Measurements from ENCODE around the gene ARID3C.

ARID3C gene

DNA sequence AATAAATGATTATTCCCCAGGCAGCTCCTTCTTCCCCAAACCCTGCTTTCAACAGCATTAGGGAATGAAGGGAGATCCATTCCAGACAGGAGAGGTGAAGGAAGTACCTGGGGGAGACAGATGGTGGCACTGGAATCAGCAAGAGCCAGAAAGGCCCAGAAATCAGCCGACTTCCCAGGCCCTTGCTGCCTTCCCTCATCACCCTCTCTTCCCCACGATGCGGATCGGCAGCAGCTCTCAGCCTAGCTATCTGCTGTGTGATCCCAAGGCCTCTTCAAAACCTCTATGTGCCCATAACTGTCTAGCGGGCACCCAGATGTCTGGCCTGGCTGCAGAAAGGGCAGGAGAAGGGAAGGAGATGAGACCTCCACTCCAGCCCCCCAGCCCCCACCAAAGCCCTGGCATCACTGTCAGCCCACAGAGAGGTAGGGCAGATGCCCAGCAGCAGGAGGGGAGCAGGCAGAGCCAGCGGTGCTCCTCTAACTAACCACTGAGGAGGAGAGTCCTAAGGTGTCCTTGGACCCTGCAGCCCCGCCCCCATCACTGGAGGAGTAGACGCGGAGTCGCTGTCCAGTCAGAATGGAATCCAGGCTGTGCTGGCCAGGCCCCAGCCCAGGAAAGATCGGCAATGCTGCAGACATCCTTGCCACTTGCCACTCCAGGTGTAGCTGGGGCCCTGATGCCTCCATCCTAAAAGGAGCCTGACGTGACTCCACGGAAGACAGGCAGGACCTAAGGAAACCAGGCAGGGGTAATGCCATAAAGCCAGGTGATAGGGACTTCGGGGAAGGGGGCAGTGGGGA, 52.1 kb downstream of the ARID3C start:
- no peak for DNase-seq

- DNase-seq = no peak
Observed at GRCh38 chr9:34575862-34576596, 52.8 kb downstream of the ARID3C start.

DNA sequence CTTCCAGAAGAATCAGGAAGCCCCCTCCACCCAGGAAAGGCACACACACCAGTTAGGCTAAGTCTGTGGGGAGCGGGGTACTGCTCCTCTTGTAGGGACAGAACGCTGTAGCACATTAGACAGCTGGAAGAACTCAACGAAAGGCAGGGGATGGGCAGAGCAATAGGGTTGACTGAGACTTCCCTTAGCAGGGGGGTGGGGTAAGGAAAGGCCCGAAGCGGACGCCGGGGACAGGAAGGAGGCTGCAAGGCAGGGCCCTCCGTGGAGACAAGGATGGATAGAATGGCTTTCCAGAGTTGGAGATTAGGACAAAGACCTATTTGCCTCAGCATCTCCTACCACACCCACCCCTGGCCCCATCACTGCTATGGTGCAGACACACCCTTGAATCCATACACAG, 53.6 kb downstream of the ARID3C start:
- no peak for DNase-seq

DNA sequence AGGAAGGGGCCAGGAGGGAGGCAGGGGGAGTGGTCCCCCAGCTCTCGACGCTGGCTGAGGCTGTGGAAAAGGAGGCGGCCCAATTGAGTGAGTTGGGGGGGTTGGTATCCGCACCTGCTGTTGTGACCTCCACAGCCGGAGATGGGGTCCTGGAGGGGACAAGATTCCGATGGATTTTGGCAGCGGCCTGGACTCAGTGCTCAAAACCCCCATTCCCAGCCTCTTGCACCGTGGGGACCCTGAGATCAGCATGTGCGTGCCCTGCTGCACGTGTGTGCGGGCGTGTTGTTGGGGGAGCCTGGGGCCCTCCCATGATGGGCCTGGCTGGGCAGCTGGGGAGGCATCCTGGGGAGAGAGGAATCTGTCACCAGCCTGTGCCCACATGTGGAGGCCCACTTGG, 54.3 kb downstream of the ARID3C start:
- DNase-seq = no peak

DNA sequence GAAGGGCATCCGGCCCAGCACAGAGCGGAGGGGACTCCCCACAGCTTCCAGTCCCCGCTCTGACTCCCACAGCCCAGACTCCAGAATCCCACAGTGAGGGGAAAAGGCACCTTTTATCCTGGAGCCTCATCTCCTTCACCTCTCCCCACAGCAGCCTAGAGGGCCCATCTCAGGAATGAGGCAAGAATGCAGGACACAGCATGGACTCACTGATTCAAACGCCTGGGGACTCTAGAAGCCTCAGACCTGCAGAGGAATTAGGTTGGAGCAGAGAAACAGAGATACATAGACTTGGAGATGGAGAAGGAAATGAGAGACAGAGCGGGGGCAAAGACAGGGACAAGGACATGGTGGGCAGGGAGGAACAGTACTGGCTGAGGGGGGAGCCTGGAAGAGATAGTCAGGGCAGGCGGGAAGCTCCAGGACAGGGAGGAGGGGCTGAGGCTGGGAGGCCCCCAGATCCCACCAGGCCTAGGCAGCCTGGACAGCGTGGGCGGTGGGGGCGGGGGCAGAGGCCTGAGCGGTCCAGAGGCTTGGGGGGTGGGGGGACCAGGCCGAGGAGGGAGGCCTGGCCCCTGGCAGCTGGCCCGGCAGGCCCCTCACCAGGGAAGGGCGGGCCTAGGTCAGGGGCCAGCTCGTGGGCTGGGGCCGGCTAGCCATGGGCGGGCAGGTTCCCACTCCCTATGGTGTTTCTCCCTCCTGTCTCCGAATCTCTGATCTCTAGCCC, 55.1 kb downstream of the ARID3C start:
- no peak for DNase-seq

GRCh38 chr9:34572628-34573027, 56.2 kb downstream of the ARID3C start:
- no peak for DNase-seq

GRCh38 chr9:34572092-34572491, 56.8 kb downstream of the ARID3C start:
- peak; percentile 21 to 59 (median 50) for DNase-seq

GRCh38 chr9:34571481-34571810, 57.4 kb downstream of the ARID3C start:
- DNase-seq = no peak

Data from suppressor macrophage (primary cell).